H54 (cell line): Measurements from ENCODE around the gene ZNF771.

ENCODE experiments used
- DNase-seq: peaks from one replicate; pipeline ENCODE4 v3.0.0; 2011; ENCODE audit warnings: low spot score, mixed read lengths; ENCODE audit not compliant: insufficient read length
- FAIRE-seq: peaks from 3 replicates; lab custom pipeline; 2011; peaks lifted over from hg19 to GRCh38; lab: Jason Lieb, UNC
- POLR2A ChIP-seq: IDR thresholded peaks from 2 replicates; pipeline ENCODE4 v1.6.1; 2011; ENCODE audit warnings: low read depth, mild to moderate bottlenecking, low read length

The ZNF771 gene

DNA sequence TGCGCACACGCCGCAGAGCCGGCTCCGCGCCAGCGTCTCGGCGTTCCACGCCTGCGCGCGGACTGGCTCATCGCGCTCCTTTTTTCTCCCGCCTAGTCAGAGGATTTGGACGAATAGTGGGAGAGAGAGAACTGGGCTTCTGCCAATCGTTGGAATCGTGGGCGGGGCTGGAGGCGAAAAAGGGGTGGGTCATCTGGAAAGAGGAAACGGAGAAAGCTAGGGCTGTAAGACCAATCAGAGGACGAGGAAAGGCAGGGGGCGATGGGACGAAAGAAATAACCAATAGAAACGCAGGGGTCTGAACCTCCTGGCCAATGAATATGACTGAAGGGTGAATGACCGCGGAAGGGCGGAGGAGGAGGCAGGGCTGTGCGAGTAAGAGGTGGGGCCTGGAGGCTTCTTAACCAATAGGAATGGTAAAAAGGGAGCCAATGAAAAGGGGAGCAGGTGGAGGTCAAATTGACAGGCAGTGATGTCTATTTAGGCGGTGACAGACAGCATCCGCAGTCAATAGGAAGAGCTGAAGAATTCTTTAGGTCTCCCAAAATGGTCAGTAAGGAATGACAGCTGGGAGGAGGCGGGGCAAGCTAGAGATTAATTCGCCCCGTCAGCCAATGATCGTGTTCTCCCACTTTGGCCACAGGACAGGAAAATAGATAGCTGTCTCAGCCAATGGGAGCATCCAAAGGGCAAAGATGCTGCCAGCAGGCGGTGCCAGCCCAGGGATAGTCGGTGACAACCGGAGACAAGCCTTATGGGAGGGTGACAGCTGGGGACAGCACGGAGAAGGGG lies 36.8 kb upstream of the ZNF771 start, which contains the start of gene TBC1D10B:
Gene TBC1D10B (minus strand): TSS at position 39 of the 792 bp plus-strand sequence. CDS start 311 bp downstream, outside the sequence.
- DNase-seq, result peak; percentile 99
- TF ChIP-seq POLR2A, result peak; percentile 56; the same call in 1 of the 2 replicates
- FAIRE-seq, result peak; percentile 95

DNA sequence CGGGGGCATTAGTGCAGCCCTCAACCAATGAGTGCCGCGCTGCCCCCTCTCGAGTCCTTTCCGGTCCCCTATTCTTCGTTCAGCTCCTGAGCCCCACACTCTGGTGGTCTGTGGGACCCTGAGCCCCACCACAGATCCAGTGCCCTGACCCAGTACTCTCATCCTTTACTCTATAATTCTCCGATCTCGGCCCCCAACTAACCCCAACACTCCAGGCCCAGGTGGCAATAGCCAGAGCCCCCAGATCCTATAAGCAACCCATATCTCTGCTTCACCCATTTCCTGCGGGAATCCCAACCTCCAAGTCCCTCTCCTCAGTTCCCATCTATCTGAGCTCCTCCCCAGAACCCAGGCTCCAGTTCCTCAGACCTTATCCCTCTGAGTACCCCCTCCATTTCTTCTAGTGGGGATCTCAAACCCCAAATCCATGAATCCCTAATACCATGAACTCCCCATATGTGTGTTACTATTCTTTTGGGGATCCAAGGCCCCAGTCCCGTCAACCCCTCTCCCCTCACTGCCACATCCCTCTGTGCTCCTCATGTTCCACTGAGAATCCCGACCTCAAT lies 36.1 kb upstream of the ZNF771 start:
- no peak for FAIRE-seq
- no peak for TF ChIP-seq POLR2A
- no peak for DNase-seq

DNA sequence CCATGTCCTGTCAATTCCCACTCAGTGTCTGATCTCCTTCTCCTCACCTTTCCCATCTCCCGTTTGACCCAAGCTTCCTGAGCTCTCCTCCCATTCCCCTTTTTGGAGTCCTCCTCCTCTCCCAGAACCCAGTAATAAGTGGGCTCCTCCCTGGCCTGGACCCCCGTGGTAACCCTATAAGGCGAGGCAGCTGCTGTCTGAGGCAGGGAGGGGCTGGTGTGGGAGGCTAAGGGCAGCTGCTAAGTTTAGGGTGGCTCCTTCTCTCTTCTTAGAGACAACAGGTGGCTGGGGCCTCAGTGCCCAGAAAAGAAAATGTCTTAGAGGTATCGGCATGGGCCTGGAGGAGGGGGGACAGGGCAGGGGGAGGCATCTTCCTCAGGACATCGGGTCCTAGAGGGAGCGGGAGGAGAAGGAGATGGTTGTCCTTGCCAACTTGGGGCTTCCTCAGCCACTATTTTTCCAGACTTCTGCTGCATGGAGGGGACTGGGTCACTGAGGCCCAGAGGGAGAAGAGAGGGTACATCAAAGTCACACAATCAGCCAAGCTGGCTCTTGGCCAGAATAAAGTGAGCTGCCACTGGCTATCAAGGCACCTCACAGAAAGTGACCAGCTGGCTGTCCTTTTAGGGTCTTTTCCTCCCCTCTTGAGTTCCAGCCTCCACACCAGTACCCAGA lies 35.2 kb upstream of the ZNF771 start:
- no peak for DNase-seq
- FAIRE-seq, result no peak
- TF ChIP-seq POLR2A, result no peak

DNA sequence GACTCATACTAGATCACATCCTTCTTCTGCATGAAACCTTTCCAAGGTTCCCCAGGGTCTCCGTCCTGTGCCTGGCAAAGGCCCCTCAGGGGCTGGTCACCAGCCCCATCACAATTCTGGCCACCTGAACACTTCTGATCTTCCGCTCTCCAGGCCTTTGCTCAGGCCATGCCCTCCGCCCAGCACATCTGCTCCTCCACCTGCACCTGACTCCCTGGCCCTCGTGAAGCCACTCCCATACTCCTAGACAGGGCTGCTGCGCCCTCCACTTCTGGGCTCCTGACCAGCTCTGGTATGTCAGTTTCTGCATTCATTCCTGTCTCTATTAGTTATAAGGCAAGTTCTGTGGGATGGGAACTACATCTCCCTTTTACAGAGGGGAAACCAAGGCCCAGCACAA lies 34.7 kb upstream of the ZNF771 start:
- FAIRE-seq, result no peak
- no peak for TF ChIP-seq POLR2A

DNA sequence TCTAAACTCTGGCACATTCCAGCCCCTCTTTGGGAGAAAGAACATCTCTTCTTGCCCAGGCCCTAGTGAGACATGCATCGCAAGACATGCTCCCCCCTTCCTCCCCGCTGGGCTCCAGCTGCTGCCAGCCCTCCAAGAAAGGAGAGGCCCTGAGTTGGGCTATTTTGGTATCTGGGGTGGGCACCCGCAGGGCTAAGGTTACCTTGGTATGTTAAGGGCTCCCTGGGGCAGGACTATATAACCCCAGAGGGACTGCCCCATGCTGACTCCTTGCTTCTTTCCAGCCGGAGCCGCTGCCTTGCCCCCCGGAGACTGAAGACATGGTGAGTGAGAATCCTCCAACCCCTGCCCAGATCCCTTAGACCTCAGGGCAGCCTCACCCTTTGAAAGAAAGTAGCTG lies 32.9 kb upstream of the ZNF771 start, which contains the start of gene MYL11:
Gene MYL11 (plus strand): TSS at position 265 of the 400 bp plus-strand sequence. CDS start 56 bp downstream, at position 321.
- no peak for DNase-seq
- TF ChIP-seq POLR2A, result no peak
- FAIRE-seq, result no peak

More for the DNA sequence above, 34.7 kb upstream of the ZNF771 start:
- DNase-seq, result no peak

DNA sequence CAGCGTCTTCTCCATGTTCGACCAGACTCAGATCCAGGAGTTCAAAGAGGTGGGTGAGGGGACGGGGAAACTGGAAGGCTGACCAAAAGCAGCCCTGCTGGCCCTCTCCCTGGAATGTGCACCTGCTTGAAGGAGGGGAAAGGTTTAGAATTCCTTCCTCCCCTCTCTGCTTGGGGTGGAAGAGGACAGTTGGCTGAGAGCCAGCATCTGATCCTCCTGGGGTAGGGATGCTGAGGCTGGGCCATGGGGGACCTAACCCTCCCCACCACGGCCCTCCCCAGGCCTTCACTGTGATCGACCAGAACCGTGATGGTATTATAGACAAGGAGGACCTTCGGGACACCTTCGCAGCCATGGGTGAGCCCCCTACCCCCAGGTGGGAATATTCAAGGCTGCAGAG lies 31.5 kb upstream of the ZNF771 start:
- FAIRE-seq (no peak), DNase-seq (no peak)
- TF ChIP-seq POLR2A, result no peak

DNA sequence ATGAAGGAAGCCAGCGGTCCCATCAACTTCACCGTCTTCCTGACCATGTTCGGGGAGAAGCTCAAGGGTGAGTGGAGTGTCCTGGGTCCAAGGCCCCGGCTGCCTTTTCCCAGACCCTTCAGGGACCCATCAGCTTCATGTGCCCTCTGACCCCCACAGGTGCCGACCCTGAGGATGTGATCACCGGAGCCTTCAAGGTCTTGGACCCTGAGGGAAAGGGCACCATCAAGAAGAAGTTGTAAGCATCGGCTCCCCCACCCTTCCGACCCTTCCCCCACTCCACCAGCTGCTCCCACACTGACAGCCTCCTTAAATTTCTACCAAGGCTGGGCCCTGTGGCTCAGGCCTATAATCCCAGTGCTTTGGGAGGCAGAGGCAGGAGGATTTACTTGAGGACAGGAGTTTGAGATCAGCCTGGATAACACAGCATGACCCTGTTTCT lies 30.9 kb upstream of the ZNF771 start:
- TF ChIP-seq POLR2A, result no peak
- FAIRE-seq, result no peak

DNA sequence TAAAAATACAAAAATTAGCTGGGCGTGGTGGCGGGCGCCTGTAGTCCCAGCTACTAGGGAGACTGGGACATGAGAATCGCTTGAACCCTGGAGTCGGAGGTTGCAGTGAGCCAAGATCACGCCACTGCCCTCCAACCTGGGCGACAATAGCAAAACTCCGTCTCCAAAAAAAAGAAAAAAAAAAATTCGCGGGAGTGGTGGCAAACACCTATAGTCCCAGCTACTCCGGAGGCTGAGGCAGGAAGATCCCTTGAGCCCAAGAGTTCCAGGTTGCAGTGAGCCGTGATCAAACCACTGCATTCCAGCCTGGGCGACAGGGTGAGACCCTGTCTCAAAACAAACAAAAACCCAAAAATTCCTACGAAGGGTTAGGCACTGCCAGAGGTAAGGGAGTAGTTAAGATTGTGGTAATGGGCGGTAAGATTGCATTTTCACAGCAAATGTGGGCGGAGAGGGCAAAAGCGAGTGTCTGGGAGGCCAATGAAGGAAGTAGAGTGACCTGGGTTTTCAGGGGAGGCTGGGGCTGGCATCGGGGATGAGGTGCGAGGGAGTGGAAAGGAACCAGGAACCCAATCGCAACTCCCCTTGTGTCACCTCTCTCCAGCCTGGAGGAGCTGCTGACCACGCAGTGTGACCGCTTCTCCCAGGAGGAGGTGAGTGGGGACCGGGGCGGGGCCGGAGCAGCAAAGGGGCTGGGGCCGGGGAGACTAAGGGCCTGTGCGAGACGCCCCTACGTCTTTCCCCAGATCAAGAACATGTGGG lies 30.2 kb upstream of the ZNF771 start:
- TF ChIP-seq POLR2A, result no peak
- DNase-seq (no peak), FAIRE-seq (no peak)

More for the DNA sequence above, 30.9 kb upstream of the ZNF771 start:
- no peak for DNase-seq

DNA sequence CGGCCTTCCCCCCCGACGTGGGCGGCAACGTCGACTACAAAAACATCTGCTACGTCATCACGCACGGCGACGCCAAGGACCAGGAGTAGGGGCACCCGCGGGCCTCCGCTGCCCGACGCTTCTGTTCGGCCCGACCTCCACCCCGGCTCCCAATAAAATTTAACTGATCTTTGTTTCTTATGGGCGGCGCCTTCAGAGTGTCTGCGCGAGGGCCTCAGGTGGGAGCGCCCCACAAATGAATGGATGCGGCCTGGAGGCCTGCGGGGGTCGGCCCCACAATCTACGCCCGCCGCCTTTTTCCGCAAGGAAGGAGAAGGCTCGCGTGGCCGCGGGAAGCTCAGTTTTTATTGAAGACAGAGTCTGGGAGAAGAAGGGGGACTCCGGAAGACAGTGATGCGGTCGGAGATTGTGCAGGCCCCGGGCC lies 29.6 kb upstream of the ZNF771 start:
- peak; percentile 53 for TF ChIP-seq POLR2A
- DNase-seq (peak; percentile 72), FAIRE-seq (no peak)

DNA sequence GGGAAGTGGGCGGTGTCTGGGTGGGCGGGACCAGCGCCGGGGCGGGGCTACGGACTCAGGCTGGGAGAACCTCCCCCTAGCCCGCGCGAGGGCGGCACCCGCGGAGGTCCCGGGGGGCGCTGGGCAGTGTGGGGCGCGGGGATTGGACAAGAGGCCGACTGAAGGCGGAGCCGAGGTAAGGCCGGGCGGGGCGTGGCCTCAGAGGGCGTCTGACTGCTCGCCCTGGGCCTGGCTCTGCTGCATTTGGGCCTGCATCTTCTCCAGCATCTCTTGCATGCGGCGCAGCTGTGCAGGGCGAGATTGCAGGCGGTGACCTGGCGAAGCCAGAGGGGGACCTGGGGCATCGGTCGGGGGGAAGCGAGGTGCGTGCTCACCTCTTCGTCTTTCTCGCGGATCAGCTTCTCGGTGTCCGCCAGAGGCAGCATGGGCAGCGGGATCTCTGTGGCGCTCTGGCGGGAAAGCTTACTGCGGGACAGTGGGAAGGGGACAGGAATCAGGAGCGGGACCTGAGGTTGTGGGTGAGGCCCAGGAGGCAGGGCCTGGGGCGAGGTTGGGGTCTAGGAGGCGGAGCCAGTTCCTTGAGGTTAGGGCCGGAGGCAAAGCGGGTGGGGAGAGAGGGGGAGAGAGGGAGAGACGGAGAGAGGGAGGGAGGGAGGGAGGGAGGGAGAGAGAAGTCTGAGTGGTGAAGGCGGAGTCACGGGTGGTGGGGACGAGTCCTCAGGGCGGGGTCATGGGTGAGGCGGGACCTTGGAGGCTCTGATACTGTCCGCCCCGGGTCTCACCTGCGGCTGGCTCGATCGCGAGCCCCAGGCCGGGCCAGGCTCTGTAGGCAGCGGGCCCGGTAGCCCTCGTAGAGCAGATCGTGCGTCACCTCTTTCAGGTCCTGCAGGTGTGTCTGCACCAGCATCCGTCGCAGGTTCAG lies 28.9 kb upstream of the ZNF771 start:
- peak; percentile 84 for TF ChIP-seq POLR2A
- peak; percentile 92 for DNase-seq
- FAIRE-seq, result peak; percentile 41

DNA sequence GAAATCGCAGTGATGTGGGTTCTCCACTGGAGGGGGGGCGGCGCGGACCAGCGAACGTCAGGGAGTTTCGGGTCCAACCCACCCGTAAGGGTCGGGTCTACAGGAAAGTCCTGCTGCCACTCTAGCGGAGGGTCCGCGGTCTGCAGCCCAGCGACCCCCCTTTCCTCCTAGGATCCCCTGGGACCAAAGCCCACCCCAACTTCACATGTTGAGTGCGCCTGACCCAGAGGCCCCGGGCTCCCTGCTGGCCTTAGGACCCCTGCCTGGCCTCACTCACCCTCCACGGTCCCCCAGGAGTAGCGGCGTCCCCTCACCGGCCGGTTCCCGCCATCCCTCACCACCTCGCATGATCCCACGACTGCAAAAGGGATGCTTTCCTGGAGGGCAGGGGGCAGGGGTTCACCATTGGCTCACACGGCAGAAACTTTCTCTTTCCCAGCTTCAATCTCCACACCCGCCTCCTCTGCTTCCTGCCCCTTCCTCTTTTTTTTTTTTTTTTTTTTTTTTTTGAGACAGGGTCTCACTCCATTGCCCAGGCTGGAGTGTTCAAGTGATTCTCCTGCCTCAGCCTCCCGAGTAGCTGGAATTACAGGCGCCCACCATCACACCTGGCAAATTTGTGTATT lies 28.1 kb upstream of the ZNF771 start:
- DNase-seq (no peak), FAIRE-seq (no peak)
- no peak for TF ChIP-seq POLR2A
